PC-9 (cell line): Measurements from ENCODE around the gene KRT80. TPM values are rescaled to one million over a fixed set of nuclear protein-coding genes. Genes with fewer than 3 reads are reported as not detected.

ENCODE experiments used
- BruUV-seq: library from RNA; stranded (reverse); fragments of 400-500 nt; replicated peaks from 2 replicates; lab custom pipeline; 2021; lab: Mats Ljungman, UMichigan
- CTCF ChIA-PET: fragments of 300-600 bp; sonication (Branson Sonifier 250); formaldehyde crosslinking; loops from one replicate; lab custom pipeline; 2022; ENCODE audit warnings: antibody characterized with exemption; lab: Charles Lee
- POLR2A ChIA-PET: fragments of 300-600 bp; sonication (Branson Sonifier 250); formaldehyde crosslinking; loops from one replicate; lab custom pipeline; 2022; ENCODE audit warnings: antibody characterized with exemption; ENCODE audit not compliant: unreplicated experiment; lab: Charles Lee
- DNase-seq, 2 experiments: peaks; one replicate each; pipeline versions ENCODE4 v3.0.0 to v3.0.0-alpha.2; 2015 to 2022; ENCODE audit warnings: mixed read lengths in 1 of 2
- H2AFZ ChIP-seq: fragments of 200-600 bp; sonication (generic); 2 replicates; pipeline ENCODE4 v1.8.1; 2017; ENCODE audit warnings: antibody characterized with exemption
- H3F3A ChIP-seq: fragments of 200-600 bp; sonication (generic); 2 replicates; pipeline ENCODE4 v1.8.1; 2017; ENCODE audit warnings: antibody characterized with exemption, mild to moderate bottlenecking, low read depth; ENCODE audit not compliant: insufficient read depth
- H3K27ac ChIP-seq: fragments of 200-600 bp; sonication (generic); 2 replicates; pipeline ENCODE4 v1.6.1; 2016; ENCODE audit warnings: mixed run types
- H3K27me3 ChIP-seq: fragments of 200-600 bp; sonication (generic); 2 replicates; pipeline ENCODE4 v1.6.1; 2016; ENCODE audit warnings: low read depth, mixed run types; ENCODE audit not compliant: insufficient read depth
- H3K36me3 ChIP-seq: fragments of 200-600 bp; sonication (generic); 2 replicates; pipeline ENCODE4 v1.6.1; 2016; ENCODE audit warnings: low read depth, mixed run types
- H3K4me1 ChIP-seq: fragments of 200-600 bp; sonication (generic); replicated peaks from 2 replicates; pipeline ENCODE4 v1.6.1; 2016; ENCODE audit warnings: mixed run types; ENCODE audit not compliant: insufficient read depth
- H3K4me2 ChIP-seq: fragments of 200-600 bp; sonication (generic); 2 replicates; pipeline ENCODE4 v1.6.1; 2017; ENCODE audit warnings: mixed run types
- H3K4me3 ChIP-seq: fragments of 200-600 bp; sonication (generic); 2 replicates; pipeline ENCODE4 v1.6.1; 2016; ENCODE audit warnings: mixed run types
- H3K79me2 ChIP-seq: fragments of 200-600 bp; sonication (generic); 2 replicates; pipeline ENCODE4 v1.6.1; 2017; ENCODE audit warnings: low read depth, mixed run types
- H3K9me2 ChIP-seq: fragments of 200-600 bp; sonication (generic); 2 replicates; pipeline ENCODE4 v1.8.1; 2017; ENCODE audit warnings: mild to moderate bottlenecking; ENCODE audit not compliant: insufficient read depth
- H3K9me3 ChIP-seq: fragments of 200-600 bp; sonication (generic); 2 replicates; pipeline ENCODE4 v1.8.1; 2016; ENCODE audit warnings: low read depth; ENCODE audit not compliant: insufficient read depth
- H4K20me1 ChIP-seq: fragments of 200-600 bp; sonication (generic); 2 replicates; pipeline ENCODE4 v1.8.1; 2017; ENCODE audit not compliant: insufficient read depth
- EZH2 ChIP-seq: fragments of 200-600 bp; sonication (generic); IDR thresholded peaks from 2 replicates; pipeline ENCODE4 v1.8.0; 2017; ENCODE audit warnings: antibody characterized with exemption, low read depth
- intact Hi-C: fragments of 100-400 bp; cut with micrococcal nuclease; formaldehyde crosslinking; loops from one replicate; pipeline ENCODE4 v1.10.0; 2022; ENCODE audit not compliant: unreplicated experiment
- total RNA-seq: library from RNA; stranded (reverse); gene quantifications from 2 replicates; pipeline ENCODE4 v1.2.3, GENCODE V29; 2021
- TF ChIP-seq, protein P1 (sequence below): fragments of 200-600 bp; sonication (generic); conservative IDR thresholded peaks from 2 replicates; pipeline ENCODE4 v1.6.1; 2017; ENCODE audit warnings: mixed run types, antibody characterized with exemption, mild to moderate bottlenecking, moderate library complexity

KRT80 gene
- total RNA-seq, 1 experiment from 2014 or later: 94.9 TPM

DNA sequence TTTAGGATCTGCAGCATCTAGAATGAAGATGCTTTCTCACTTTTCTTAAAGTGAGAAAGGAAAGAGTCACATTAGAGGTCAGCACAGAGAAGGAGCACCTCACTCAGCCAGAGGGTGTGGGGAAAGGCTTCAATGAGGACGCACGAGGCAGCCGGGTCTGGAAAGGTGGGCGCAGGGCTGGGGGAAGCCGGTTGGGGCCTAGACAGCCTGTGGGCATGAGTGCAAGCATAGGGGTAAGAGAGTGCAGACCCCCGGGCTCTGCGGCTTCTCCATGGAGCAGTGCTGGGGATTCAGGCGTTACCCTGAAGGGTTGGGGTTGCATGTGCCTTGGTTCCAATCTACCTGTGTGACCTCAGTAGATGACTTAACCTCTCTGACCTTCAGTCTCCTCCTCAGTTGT is 49.9 kb downstream of the KRT80 start:
- Histone ChIP-seq H2AFZ (no peak overlapping the region), H3K27ac (no peak overlapping the region), H3K4me3 (no peak overlapping the region), H3K9me2 (no peaks in the 10 kb centered on the region), H3K79me2 (peaks cover 30% of the 10 kb centered on the region), H4K20me1 (no peaks in the 10 kb centered on the region), H3K4me2 (no peak overlapping the region), H3F3A (peaks cover 37% of the 10 kb centered on the region; the same call in 1 of the 2 replicates), H3K4me1 (peaks cover 29% of the 10 kb centered on the region), H3K9me3 (no peaks in the 10 kb centered on the region), H3K36me3 (peaks cover 5% of the 10 kb centered on the region; the same call in 1 of the 2 replicates), H3K27me3 (no peaks in the 10 kb centered on the region)
- no peak for DNase-seq
- no TSS peak for BruUV-seq
- TF ChIP-seq, protein P1, sequence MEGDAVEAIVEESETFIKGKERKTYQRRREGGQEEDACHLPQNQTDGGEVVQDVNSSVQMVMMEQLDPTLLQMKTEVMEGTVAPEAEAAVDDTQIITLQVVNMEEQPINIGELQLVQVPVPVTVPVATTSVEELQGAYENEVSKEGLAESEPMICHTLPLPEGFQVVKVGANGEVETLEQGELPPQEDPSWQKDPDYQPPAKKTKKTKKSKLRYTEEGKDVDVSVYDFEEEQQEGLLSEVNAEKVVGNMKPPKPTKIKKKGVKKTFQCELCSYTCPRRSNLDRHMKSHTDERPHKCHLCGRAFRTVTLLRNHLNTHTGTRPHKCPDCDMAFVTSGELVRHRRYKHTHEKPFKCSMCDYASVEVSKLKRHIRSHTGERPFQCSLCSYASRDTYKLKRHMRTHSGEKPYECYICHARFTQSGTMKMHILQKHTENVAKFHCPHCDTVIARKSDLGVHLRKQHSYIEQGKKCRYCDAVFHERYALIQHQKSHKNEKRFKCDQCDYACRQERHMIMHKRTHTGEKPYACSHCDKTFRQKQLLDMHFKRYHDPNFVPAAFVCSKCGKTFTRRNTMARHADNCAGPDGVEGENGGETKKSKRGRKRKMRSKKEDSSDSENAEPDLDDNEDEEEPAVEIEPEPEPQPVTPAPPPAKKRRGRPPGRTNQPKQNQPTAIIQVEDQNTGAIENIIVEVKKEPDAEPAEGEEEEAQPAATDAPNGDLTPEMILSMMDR: no peak
- no peak for TF ChIP-seq EZH2
- ChIA-PET CTCF (no interaction called here), POLR2A (no interaction called here)
- intact Hi-C loops: loop anchor here (2.0 kb wide), 2 partner anchors 185 to 441 kb away; no protein-coding TSS in a partner anchor

DNA sequence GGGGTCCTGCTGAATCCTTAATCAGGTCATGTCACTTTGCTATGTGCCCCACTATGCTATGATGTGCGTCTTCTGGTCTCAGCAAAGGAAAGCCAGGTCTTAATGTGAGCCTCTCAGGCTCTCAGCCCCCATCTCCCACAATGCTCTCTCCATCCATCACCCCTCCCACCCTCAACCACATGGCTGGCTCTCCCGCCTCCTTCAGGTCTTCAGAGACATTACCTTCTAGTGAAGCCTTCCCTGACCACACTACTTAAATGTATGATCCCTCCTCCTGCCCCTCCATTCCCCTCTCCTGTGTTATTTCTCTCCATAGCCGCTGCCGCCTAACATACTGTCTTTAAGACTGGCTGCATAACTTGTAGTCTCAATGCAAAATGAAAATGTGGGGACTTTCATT is 50.5 kb downstream of the KRT80 start:
- H3K4me3 ChIP-seq: no peak overlapping the region
- 0 out of 2 replicates have a peak, but pooled peaks cover 5% of the 10 kb centered on the region for H3K36me3 ChIP-seq
- peaks cover 29% of the 10 kb centered on the region for H3K4me1 ChIP-seq
- no peaks in the 10 kb centered on the region for H4K20me1 ChIP-seq
- H3K79me2 ChIP-seq: peaks cover 24% of the 10 kb centered on the region
- no peaks in the 10 kb centered on the region for H3K9me2 ChIP-seq
- CTCF ChIA-PET: no interaction called here
- POLR2A ChIA-PET: no interaction called here
- H3K27ac ChIP-seq: no peak overlapping the region
- H3K9me3 ChIP-seq: no peaks in the 10 kb centered on the region
- H2AFZ ChIP-seq: no peak overlapping the region
- intact Hi-C loops: no loop called here
- DNase-seq: no peak
- no TSS peak for BruUV-seq
- no peaks in the 10 kb centered on the region for H3K27me3 ChIP-seq
- TF ChIP-seq EZH2: no peak
- TF ChIP-seq, protein P1: 0 out of 2 replicates have a peak, but pooled peaks have one; percentile 34
- H3K4me2 ChIP-seq: no peak overlapping the region
- peaks cover 33% of the 10 kb centered on the region; the same call in 1 of the 2 replicates for H3F3A ChIP-seq

DNA sequence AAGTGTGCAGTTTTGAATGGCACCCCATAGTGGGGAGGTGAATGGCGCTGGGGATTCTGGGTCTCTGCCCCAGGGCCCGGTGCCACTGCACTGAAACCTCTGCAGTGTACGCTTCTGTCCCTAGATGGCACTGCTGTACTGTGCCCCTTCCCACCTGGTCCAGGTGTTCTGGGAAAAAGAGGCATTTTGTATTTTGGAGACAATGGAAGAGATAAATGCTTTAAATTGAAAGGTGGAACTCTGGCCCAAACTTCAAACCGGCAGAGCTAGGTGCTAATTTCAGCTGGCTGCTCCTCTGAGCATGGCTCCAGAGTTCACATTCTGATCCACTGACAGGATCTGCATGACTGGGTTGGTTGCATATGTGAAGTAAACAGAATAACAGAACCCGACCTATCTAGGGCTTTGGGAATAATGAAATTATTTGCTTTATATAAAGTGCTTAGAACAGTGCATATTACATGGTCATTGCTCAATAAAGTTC is 52.2 kb downstream of the KRT80 start:
- H3K36me3 ChIP-seq: no peaks in the 10 kb centered on the region
- peaks cover 22% of the 10 kb centered on the region for H3K4me1 ChIP-seq
- no peaks in the 10 kb centered on the region for H3K27me3 ChIP-seq
- no peak overlapping the region for H3K27ac ChIP-seq
- TF ChIP-seq, protein P1: peak; percentile 94
- no peak for TF ChIP-seq EZH2
- CTCF ChIA-PET: interaction anchor here (0.7 to 1.2 kb wide), 3 partner anchors 86 to 762 kb away, joined by 3 to 5 read pairs (median 3); no protein-coding TSS in a partner anchor
- POLR2A ChIA-PET: interaction anchor here (0.7 kb wide), 1 partner anchor 90 kb away, joined by 3 read pairs; no protein-coding TSS in a partner anchor
- peaks cover 20% of the 10 kb centered on the region; the same call in 1 of the 2 replicates for H3F3A ChIP-seq
- peak; percentile 62 to 78 for DNase-seq
- peaks cover 8% of the 10 kb centered on the region for H3K79me2 ChIP-seq
- H2AFZ ChIP-seq: no peak overlapping the region
- no peak overlapping the region for H3K4me2 ChIP-seq
- BruUV-seq: no TSS peak
- no peaks in the 10 kb centered on the region for H3K9me3 ChIP-seq
- intact Hi-C loops: loop anchor here (1.0 to 2.0 kb wide), 3 partner anchors 233 to 842 kb away; no protein-coding TSS in a partner anchor
- no peaks in the 10 kb centered on the region for H4K20me1 ChIP-seq
- H3K4me3 ChIP-seq: no peak overlapping the region
- H3K9me2 ChIP-seq: no peaks in the 10 kb centered on the region
